ENCODE results near the gene MRPL52.

DNA sequence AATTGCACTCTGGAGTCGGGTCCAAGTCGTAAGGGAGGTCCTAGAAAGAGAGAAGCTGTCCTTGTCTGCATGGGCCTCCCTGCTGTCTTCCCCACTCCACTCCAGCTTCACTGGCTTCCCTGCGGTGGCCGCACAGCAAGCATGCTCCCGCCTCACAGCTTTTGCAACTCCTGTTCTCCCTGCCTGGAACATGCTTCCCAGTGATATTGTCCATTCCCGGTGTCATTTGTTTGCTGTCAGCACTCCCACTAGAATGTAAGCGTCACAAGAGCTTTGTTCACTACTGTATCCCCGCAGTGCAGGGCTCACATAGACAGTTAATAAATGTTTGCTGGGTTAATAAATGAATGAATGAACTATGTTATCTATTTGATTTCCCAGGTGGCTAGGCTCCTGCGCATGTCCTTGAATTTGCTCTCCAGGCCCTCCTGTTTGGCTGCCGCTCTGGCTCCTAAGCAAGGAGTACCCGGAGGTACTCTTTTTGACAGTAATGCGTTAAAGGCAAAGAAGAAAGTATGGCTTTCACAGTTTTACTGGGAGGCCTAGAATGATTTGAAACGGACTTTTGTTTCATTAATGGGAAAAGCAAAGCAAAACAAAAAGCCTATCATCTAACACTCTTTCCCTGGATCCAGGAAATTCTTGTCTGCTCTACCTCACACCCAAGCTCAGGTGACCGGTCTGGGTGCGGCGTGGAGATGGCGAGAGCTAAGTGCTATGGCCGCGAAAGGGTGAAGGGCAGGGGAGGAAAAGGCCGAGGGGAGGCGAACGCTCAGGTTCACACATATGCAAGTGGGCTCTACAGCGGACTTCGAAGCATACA, 8.3 kb upstream of the MRPL52 start:
- TF ChIP-seq POLR2A (IDR thresholded peaks at IDR 0.05; ENCODE audit: low read length) (no peak), GATA1 (IDR thresholded peaks at IDR 0.05; ENCODE audit: low read depth, low read length) (no peak)
